Neural progenitor cell (in vitro differentiated cells): ENCODE measurements around the gene MED27. TPM values are rescaled to one million over a fixed set of nuclear protein-coding genes. Genes with fewer than 3 reads are reported as not detected.

ENCODE experiments used
- DNase-seq: peaks from one replicate; pipeline ENCODE4 v3.0.0-alpha.2; 2016; ENCODE audit warnings: low spot score
- H2AFZ ChIP-seq: fragments of 200-600 bp; sonication (generic); replicated peaks from 2 replicates; pipeline ENCODE4 v1.6.1; 2016; ENCODE audit warnings: antibody characterized with exemption
- H3F3A ChIP-seq: fragments of 200-600 bp; sonication (generic); 2 replicates; pipeline ENCODE4 v1.6.1; 2016; ENCODE audit warnings: antibody characterized with exemption, low read depth
- H3K27ac ChIP-seq: fragments of 200-600 bp; sonication (generic); 2 replicates; pipeline ENCODE4 v1.5.1; 2016; ENCODE audit warnings: mild to moderate bottlenecking
- H3K27me3 ChIP-seq: fragments of 200-600 bp; sonication (generic); 2 replicates; pipeline ENCODE4 v1.6.1; 2016; ENCODE audit warnings: mild to moderate bottlenecking, moderate library complexity
- H3K36me3 ChIP-seq: fragments of 200-600 bp; sonication (generic); 2 replicates; pipeline ENCODE4 v1.5.1; 2016
- H3K4me1 ChIP-seq: fragments of 200-600 bp; sonication (generic); 2 replicates; pipeline ENCODE4 v1.6.1; 2016; ENCODE audit warnings: mixed run types
- H3K4me2 ChIP-seq: fragments of 200-600 bp; sonication (generic); 2 replicates; pipeline ENCODE4 v1.6.1; 2016
- H3K4me3 ChIP-seq: fragments of 200-600 bp; sonication (generic); 2 replicates; pipeline ENCODE4 v1.5.1; 2016
- H3K79me2 ChIP-seq: fragments of 200-600 bp; sonication (generic); 2 replicates; pipeline ENCODE4 v1.6.1; 2016; ENCODE audit warnings: low read depth
- H3K9ac ChIP-seq: fragments of 200-600 bp; sonication (generic); 2 replicates; pipeline ENCODE4 v1.6.1; 2016
- H3K9me3 ChIP-seq: fragments of 200-600 bp; sonication (generic); 2 replicates; pipeline ENCODE4 v1.5.1; 2016; ENCODE audit warnings: low read depth
- H4K20me1 ChIP-seq: fragments of 200-600 bp; sonication (generic); 2 replicates; pipeline ENCODE4 v1.6.1; 2016; ENCODE audit warnings: low read depth
- H3K27ac Mint-ChIP-seq: 3 replicates; pipeline ENCODE4 v1.8.0; 2021; ENCODE audit warnings: mixed read lengths
- H3K27me3 Mint-ChIP-seq: 2 replicates; pipeline ENCODE4 v1.8.0; 2022; ENCODE audit warnings: low read depth, mild to moderate bottlenecking, inconsistent platforms, moderate library complexity, mixed read lengths; ENCODE audit not compliant: insufficient read depth
- H3K36me3 Mint-ChIP-seq: 3 replicates; pipeline ENCODE4 v1.8.0; 2021; ENCODE audit warnings: mixed read lengths
- H3K4me1 Mint-ChIP-seq: 3 replicates; pipeline ENCODE4 v1.8.0; 2021; ENCODE audit warnings: mixed read lengths
- H3K4me3 Mint-ChIP-seq: 3 replicates; pipeline ENCODE4 v1.8.0; 2021; ENCODE audit warnings: mild to moderate bottlenecking, moderate library complexity, mixed read lengths
- H3K9me3 Mint-ChIP-seq: 3 replicates; pipeline ENCODE4 v1.8.0; 2020; ENCODE audit warnings: mixed read lengths
- EZH2 ChIP-seq: fragments of 200-600 bp; sonication (generic); IDR thresholded peaks from 2 replicates; pipeline ENCODE4 v1.6.1; 2017; ENCODE audit warnings: antibody characterized with exemption, mild to moderate bottlenecking, moderate library complexity
- EZH2phosphoT487 ChIP-seq: fragments of 200-600 bp; sonication (generic); IDR thresholded peaks from 2 replicates; pipeline ENCODE4 v1.6.1; 2017; ENCODE audit warnings: antibody characterized with exemption
- total RNA-seq: library from RNA; depleted of rRNA; stranded (reverse); fragments of >200 nt; gene quantifications from 2 replicates; pipeline ENCODE4 v1.2.3, GENCODE V29; 2015; ENCODE audit warnings: low replicate concordance
- TF ChIP-seq, protein P1 (sequence below): fragments of 200-600 bp; sonication (generic); IDR thresholded peaks from 2 replicates; pipeline ENCODE4 v1.5.1; 2017; ENCODE audit warnings: antibody characterized with exemption, mild to moderate bottlenecking

The MED27 gene
- total RNA-seq, 1 donor from 2014 or later, result 15.1 TPM

DNA sequence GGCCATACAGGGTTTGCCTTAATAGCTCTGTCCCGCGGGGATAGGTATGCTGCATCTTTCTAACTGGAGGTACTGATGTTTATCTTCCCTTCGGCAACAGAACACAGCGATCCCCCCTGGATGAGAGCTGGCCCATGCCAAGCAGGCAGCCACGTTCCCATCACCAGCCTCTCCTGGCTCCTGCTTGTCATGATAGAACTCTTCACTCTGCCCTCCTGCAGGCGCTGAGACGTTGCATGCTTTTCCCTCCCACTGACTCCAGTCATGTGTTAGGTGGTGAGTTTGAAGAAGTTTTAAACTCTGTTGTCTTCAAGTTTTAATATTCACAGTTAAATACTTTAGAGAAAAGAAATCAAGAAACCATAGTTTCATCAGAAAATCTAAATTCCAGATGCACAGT, 60.0 kb downstream of the MED27 start:
- H3K4me2 ChIP-seq, result no peak overlapping the region
- H3K27me3 ChIP-seq, result no peaks in the 10 kb centered on the region
- Mint-ChIP-seq H3K4me3 (no peak overlapping the region), H3K9me3 (no peaks in the 10 kb centered on the region), H3K4me1 (peaks cover 13% of the 10 kb centered on the region), H3K27ac (no peak overlapping the region), H3K27me3 (peaks cover under 1% of the 10 kb centered on the region), H3K36me3 (no peaks in the 10 kb centered on the region)
- TF ChIP-seq, protein P1, sequence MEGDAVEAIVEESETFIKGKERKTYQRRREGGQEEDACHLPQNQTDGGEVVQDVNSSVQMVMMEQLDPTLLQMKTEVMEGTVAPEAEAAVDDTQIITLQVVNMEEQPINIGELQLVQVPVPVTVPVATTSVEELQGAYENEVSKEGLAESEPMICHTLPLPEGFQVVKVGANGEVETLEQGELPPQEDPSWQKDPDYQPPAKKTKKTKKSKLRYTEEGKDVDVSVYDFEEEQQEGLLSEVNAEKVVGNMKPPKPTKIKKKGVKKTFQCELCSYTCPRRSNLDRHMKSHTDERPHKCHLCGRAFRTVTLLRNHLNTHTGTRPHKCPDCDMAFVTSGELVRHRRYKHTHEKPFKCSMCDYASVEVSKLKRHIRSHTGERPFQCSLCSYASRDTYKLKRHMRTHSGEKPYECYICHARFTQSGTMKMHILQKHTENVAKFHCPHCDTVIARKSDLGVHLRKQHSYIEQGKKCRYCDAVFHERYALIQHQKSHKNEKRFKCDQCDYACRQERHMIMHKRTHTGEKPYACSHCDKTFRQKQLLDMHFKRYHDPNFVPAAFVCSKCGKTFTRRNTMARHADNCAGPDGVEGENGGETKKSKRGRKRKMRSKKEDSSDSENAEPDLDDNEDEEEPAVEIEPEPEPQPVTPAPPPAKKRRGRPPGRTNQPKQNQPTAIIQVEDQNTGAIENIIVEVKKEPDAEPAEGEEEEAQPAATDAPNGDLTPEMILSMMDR, result no peak
- no peak for TF ChIP-seq EZH2
- no peak for TF ChIP-seq EZH2phosphoT487
- no peak overlapping the region for H3K4me3 ChIP-seq
- no peaks in the 10 kb centered on the region for H3F3A ChIP-seq
- H3K36me3 ChIP-seq, result no peaks in the 10 kb centered on the region
- peaks cover 24% of the 10 kb centered on the region for H3K79me2 ChIP-seq
- peaks cover 23% of the 10 kb centered on the region for H3K4me1 ChIP-seq
- H3K9me3 ChIP-seq, result no peaks in the 10 kb centered on the region
- no peak overlapping the region for H2AFZ ChIP-seq
- no peak overlapping the region for H3K27ac ChIP-seq
- DNase-seq, result no peak
- peaks cover 56% of the 10 kb centered on the region for H4K20me1 ChIP-seq
- H3K9ac ChIP-seq, result no peak overlapping the region

DNA sequence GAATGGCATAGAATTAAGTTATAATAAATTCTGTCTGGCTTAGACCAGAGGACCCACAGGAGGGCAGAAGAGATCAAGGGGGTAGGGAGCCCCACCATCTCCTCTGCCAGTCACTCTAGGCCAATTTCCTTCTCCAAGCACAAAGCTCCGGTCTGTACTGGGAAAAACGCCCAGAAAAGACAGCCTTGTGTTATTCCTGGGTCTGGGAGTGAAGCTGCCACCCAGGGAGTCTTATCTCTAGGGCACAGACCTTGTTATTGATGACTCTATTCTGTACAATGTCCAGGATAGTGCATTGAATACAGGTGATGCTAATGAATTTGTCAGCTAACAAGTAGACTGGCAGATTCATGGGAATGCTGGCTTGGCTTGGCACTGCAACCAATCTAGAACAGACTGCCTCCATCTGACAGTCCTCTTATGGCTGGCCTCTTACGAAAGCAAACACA, 60.7 kb downstream of the MED27 start:
- H4K20me1 ChIP-seq, result peaks cover 49% of the 10 kb centered on the region
- DNase-seq, result no peak

DNA sequence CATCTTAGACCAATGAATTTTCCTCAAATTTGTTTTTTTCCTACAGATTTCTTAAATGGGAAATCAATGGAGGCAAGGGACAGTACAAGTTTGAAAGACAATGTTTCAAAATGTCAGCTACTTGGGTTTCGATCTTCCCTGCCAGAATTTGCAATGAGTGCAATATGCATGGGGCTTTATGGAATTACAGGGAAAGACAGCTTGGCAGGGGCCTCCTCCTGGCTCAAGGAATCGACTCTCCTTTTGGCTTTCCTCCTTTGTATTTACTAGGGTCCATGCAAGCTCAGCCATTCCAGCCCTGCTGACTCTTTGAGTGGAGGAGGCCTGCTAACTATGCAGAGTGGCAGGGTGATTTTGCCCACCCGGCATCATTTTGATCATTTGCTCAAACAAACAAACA, 63.2 kb downstream of the MED27 start:
- Histone ChIP-seq H3K9ac (no peak overlapping the region), H3K4me3 (no peak overlapping the region), H2AFZ (no peak overlapping the region), H3K4me1 (peaks cover 12% of the 10 kb centered on the region), H3K36me3 (no peaks in the 10 kb centered on the region), H3K4me2 (no peak overlapping the region), H3K79me2 (peaks cover 24% of the 10 kb centered on the region), H3K27ac (no peak overlapping the region), H3K9me3 (no peaks in the 10 kb centered on the region), H3K27me3 (no peaks in the 10 kb centered on the region), H4K20me1 (peaks cover 39% of the 10 kb centered on the region), H3F3A (no peaks in the 10 kb centered on the region)
- no peak for DNase-seq
- Mint-ChIP-seq H3K36me3 (peaks cover 6% of the 10 kb centered on the region), H3K4me1 (peaks cover 15% of the 10 kb centered on the region), H3K27me3 (no peaks in the 10 kb centered on the region), H3K9me3 (no peaks in the 10 kb centered on the region), H3K4me3 (no peak overlapping the region), H3K27ac (no peak overlapping the region)
- TF ChIP-seq EZH2phosphoT487 (no peak), EZH2 (no peak)
- TF ChIP-seq, protein P1, result no peak

More for the DNA sequence above, 60.7 kb downstream of the MED27 start:
- Mint-ChIP-seq H3K36me3 (no peaks in the 10 kb centered on the region), H3K4me1 (peaks cover 15% of the 10 kb centered on the region), H3K27ac (no peak overlapping the region), H3K4me3 (no peak overlapping the region), H3K9me3 (no peaks in the 10 kb centered on the region), H3K27me3 (no peaks in the 10 kb centered on the region)
- no peak for TF ChIP-seq EZH2
- TF ChIP-seq, protein P1, result no peak
- TF ChIP-seq EZH2phosphoT487, result no peak
- Histone ChIP-seq H3K27me3 (no peaks in the 10 kb centered on the region), H3F3A (no peaks in the 10 kb centered on the region), H3K36me3 (no peaks in the 10 kb centered on the region), H3K27ac (no peak overlapping the region), H3K9me3 (no peaks in the 10 kb centered on the region), H3K4me3 (no peak overlapping the region), H2AFZ (no peak overlapping the region), H3K79me2 (peaks cover 24% of the 10 kb centered on the region), H3K9ac (no peak overlapping the region), H3K4me2 (no peak overlapping the region), H3K4me1 (peaks cover 17% of the 10 kb centered on the region)
